Naive thymus-derived CD4-positive, alpha-beta T cell (primary cell): ENCODE data around the gene ARHGDIB. TPM values are rescaled to one million over a fixed set of nuclear protein-coding genes. Genes with fewer than 3 reads are reported as not detected.

Source experiments
- ATAC-seq: fragments of 150-1000 bp; cut with Tn5 transposase; 2 replicates; pipeline ENCODE4 v1.10.0; 2021; ENCODE audit warnings: mild to moderate bottlenecking, moderate library complexity
- CTCF ChIA-PET: fragments of 350-600 bp; sonication (Branson Sonifier 250); formaldehyde crosslinking; loops from one replicate; lab custom pipeline; 2021; ENCODE audit warnings: antibody characterized with exemption; lab: Charles Lee
- POLR2A ChIA-PET: fragments of 350-600 bp; sonication (Branson Sonifier 250); formaldehyde crosslinking; loops from one replicate; lab custom pipeline; 2021; ENCODE audit warnings: antibody characterized with exemption, inconsistent platforms; lab: Charles Lee
- DNase-seq, 9 donors: peaks; one replicate each; pipeline versions ENCODE4 v3.0.0 to v3.0.0-alpha.2; 2020 to 2022; ENCODE audit warnings: mixed read lengths in 1 of 9
- H3K27ac ChIP-seq: one replicate; pipeline ENCODE4 v1.7.0; 2013; ENCODE audit warnings: mild to moderate bottlenecking, low read depth, low read length, moderate library complexity
- H3K27me3 ChIP-seq, 2 donors: one replicate each; pipeline ENCODE4 v1.7.0; 2013; ENCODE audit warnings: low read length in 2 of 2, mild to moderate bottlenecking in 2 of 2, moderate library complexity in 2 of 2; ENCODE audit not compliant: control insufficient read depth in 2 of 2, insufficient read depth in 2 of 2
- H3K36me3 ChIP-seq, 3 experiments: 1 replicate in 2 of 3; 2 replicates in 1 of 3; pipeline ENCODE4 v1.7.0; 2013; ENCODE audit warnings: low read length in 3 of 3, mild to moderate bottlenecking in 3 of 3, moderate library complexity in 1 of 3; ENCODE audit not compliant: insufficient read depth in 3 of 3, control insufficient read depth in 2 of 3
- H3K4me1 ChIP-seq, 2 donors: one replicate each; pipeline ENCODE4 v1.7.0; 2013; ENCODE audit warnings: low read length in 2 of 2, mild to moderate bottlenecking in 2 of 2, moderate library complexity in 1 of 2; ENCODE audit not compliant: control insufficient read depth in 2 of 2, insufficient read depth in 2 of 2
- H3K4me3 ChIP-seq: 2 replicates; pipeline ENCODE4 v1.7.0; 2013; ENCODE audit warnings: mild to moderate bottlenecking, low read length
- H3K9me3 ChIP-seq, 3 experiments: 1 replicate in 2 of 3; 2 replicates in 1 of 3; pipeline ENCODE4 v1.7.0; 2013; ENCODE audit warnings: low read length in 3 of 3; ENCODE audit not compliant: control insufficient read depth in 2 of 3
- H3K27ac Mint-ChIP-seq, 9 donors: one replicate each; pipeline ENCODE4 v1.8.0; 2020 to 2022; ENCODE audit warnings: mixed read lengths in 9 of 9, mild to moderate bottlenecking in 8 of 9, moderate library complexity in 5 of 9, inconsistent platforms in 2 of 9
- H3K27me3 Mint-ChIP-seq, 5 donors: one replicate each; pipeline ENCODE4 v1.8.0; 2021 to 2022; ENCODE audit warnings: mixed read lengths in 5 of 5, mild to moderate bottlenecking in 1 of 5
- H3K36me3 Mint-ChIP-seq, 5 donors: one replicate each; pipeline ENCODE4 v1.8.0; 2020 to 2022; ENCODE audit warnings: mixed read lengths in 5 of 5, mild to moderate bottlenecking in 3 of 5, inconsistent platforms in 1 of 5
- H3K4me1 Mint-ChIP-seq, 7 donors: one replicate each; pipeline ENCODE4 v1.8.0; 2020 to 2022; ENCODE audit warnings: mixed read lengths in 7 of 7, mild to moderate bottlenecking in 3 of 7, inconsistent platforms in 1 of 7
- H3K4me3 Mint-ChIP-seq, 10 donors: one replicate each; pipeline ENCODE4 v1.8.0; 2020 to 2022; ENCODE audit warnings: mild to moderate bottlenecking in 10 of 10, mixed read lengths in 10 of 10, moderate library complexity in 6 of 10, inconsistent platforms in 2 of 10
- H3K9me3 Mint-ChIP-seq, 11 donors: one replicate each; pipeline ENCODE4 v1.8.0; 2020 to 2022; ENCODE audit warnings: mixed read lengths in 11 of 11, mild to moderate bottlenecking in 4 of 11, inconsistent platforms in 1 of 11, moderate library complexity in 1 of 11
- intact Hi-C, 2 donors: fragments of 100-400 bp; cut with micrococcal nuclease; formaldehyde crosslinking; loops; one replicate each; pipeline ENCODE4 v1.15.1; 2023
- polyA plus RNA-seq, 2 donors: library from polyadenylated mRNA; unstranded; fragments of 300-500 nt; fragmentation: Illumina TruSeq; gene quantifications; one replicate each; pipeline ENCODE4 v1.2.3, GENCODE V29; 2021
- total RNA-seq, 6 experiments: library from RNA in 5 of 6; stranded (reverse) in 5 of 6; gene quantifications; 1 replicate in 5 of 6; 2 replicates in 1 of 6; pipeline ENCODE4 v1.2.3 and lab custom pipeline; 2021 to 2026

ARHGDIB gene
- total and polyA plus RNA-seq, 7 experiments from 2014 or later, result 776 to 3,336 (median 867) TPM

DNA sequence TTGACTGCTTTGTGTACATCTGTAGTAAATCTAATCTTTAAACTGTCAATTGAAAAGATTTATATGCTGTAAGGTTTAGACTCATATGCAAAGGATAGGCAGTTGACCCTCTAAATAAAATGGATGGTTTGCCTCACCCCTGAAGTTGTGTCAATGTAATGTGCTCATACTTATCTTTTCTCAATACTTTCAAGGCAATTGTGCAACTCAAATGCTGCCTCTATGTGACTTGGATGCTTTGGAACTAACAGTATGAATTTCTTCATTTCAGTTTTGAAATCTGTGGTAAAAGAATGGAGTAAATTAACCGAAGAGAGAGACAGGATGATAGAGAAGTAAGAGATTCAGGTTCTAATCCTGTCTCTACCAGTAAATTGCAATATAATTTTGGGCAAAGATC is 21.2 kb upstream of the ARHGDIB start:
- intact Hi-C loops, result no loop called here
- Mint-ChIP-seq H3K27me3 (no peaks in the 10 kb centered on the region), H3K27ac (peak overlapping the region in 7 of 9 donors; percentile 31 to 77 (median 71)), H3K4me3 (peak overlapping the region in 9 of 10 donors; percentile 26 to 67 (median 57)), H3K36me3 (peaks cover 0 to 1% (median 0%) of the 10 kb centered on the region in 5 donors), H3K4me1 (peaks cover 37 to 82% (median 68%) of the 10 kb centered on the region in 7 donors), H3K9me3 (no peaks in the 10 kb centered on the region)
- Histone ChIP-seq H3K27me3 (no peaks in the 10 kb centered on the region), H3K4me1 (peaks cover 17 to 50% of the 10 kb centered on the region in 2 donors), H3K9me3 (no peaks in the 10 kb centered on the region), H3K27ac (no peak overlapping the region), H3K36me3 (no peaks in the 10 kb centered on the region), H3K4me3 (no peak overlapping the region)
- ATAC-seq, result peak; percentile 26
- no peak for DNase-seq
- ChIA-PET CTCF (interaction anchor here (1.3 to 1.4 kb wide), 2 partner anchors 13 to 46 kb away, joined by 3 to 5 read pairs; no protein-coding TSS in a partner anchor), POLR2A (interaction anchor here (1.0 to 4.4 kb wide), 5 partner anchors 10 to 41 kb away, joined by 3 to 22 read pairs (median 4); partner anchors contain the start of genes ARHGDIB and PDE6H)

DNA sequence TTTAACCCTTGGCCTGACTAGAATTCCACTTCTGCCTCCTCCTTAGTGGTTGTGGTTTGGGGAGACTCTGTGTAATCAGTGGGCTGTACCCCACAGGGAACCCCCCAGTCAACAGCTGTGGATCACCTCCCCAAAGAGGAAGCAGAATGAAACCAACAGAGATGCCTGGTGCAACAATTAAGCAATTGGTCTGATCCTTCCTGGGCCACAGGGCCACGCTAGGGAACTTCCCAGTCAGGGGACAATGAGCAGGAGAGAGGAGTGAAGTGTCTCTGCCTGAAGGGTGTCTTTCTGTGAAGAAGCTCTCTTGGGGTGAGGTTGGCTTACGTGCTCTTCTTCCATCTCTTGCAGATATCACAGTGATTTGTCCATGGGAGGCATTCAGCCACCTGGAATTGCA is 19.6 kb upstream of the ARHGDIB start:
- Mint-ChIP-seq H3K9me3 (no peaks in the 10 kb centered on the region), H3K27me3 (no peaks in the 10 kb centered on the region), H3K4me1 (peaks cover 41 to 75% (median 68%) of the 10 kb centered on the region in 7 donors), H3K27ac (peak overlapping the region in 6 of 9 donors; percentile 1 to 78 (median 18)), H3K36me3 (peaks cover 0 to 1% (median 0%) of the 10 kb centered on the region in 5 donors), H3K4me3 (peak overlapping the region in 6 of 10 donors; percentile 10 to 62 (median 18))
- DNase-seq, result no peak
- Histone ChIP-seq H3K4me1 (peaks cover 17 to 50% of the 10 kb centered on the region in 2 donors), H3K27me3 (no peaks in the 10 kb centered on the region), H3K4me3 (no peak overlapping the region), H3K36me3 (no peaks in the 10 kb centered on the region), H3K27ac (no peak overlapping the region), H3K9me3 (no peaks in the 10 kb centered on the region)
- intact Hi-C loops, result no loop called here
- ATAC-seq, result peak; percentile 84
- POLR2A ChIA-PET, result interaction anchor here (1.0 to 4.4 kb wide), 5 partner anchors 8 to 40 kb away, joined by 4 to 22 read pairs (median 5); partner anchors contain the start of gene PDE6H
- CTCF ChIA-PET, result no interaction called here

DNA sequence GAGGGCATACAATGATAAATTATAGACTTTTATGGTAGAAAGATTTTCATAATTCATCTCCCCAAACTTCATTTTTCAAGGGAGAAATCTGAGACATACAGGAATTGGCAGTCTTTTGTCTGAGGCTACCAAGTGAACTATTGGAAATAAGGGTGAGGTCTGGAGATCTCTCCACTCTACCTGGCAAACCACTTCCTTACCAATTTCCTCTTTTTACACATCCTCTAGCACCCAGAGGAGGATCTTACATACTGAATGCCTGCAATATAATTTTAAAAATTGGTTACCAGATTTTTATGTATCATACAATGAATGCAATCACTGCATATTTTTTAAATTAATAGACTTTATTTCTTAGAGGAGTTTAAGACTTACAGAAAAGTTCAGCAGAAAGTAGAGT is 18.1 kb upstream of the ARHGDIB start:
- H3K4me3 Mint-ChIP-seq, result peak overlapping the region in 7 of 10 donors; percentile 5 to 59 (median 36)
- peaks cover 17 to 44% of the 10 kb centered on the region in 2 donors for H3K4me1 ChIP-seq
- ChIA-PET CTCF (no interaction called here), POLR2A (interaction anchor here (0.6 to 2.8 kb wide), 4 partner anchors 11 to 591 kb away, joined by 3 to 9 read pairs (median 4); no protein-coding TSS in a partner anchor)
- DNase-seq (no peak), ATAC-seq (no peak)
- H3K36me3 Mint-ChIP-seq, result peaks cover 0 to 1% (median 0%) of the 10 kb centered on the region in 5 donors
- H3K27me3 ChIP-seq, result no peaks in the 10 kb centered on the region
- H3K27ac ChIP-seq, result no peak overlapping the region
- H3K9me3 ChIP-seq, result no peaks in the 10 kb centered on the region
- H3K9me3 Mint-ChIP-seq, result no peaks in the 10 kb centered on the region
- H3K4me1 Mint-ChIP-seq, result peaks cover 43 to 68% (median 61%) of the 10 kb centered on the region in 7 donors
- intact Hi-C loops, result loop anchor here in 1 of 2 donors (2.0 kb wide), 2 partner anchors 13 to 17 kb away; no protein-coding TSS in a partner anchor
- no peaks in the 10 kb centered on the region for H3K27me3 Mint-ChIP-seq
- peak overlapping the region in 5 of 9 donors; percentile 2 to 74 (median 9) for H3K27ac Mint-ChIP-seq
- H3K4me3 ChIP-seq, result no peak overlapping the region
- H3K36me3 ChIP-seq, result no peaks in the 10 kb centered on the region

DNA sequence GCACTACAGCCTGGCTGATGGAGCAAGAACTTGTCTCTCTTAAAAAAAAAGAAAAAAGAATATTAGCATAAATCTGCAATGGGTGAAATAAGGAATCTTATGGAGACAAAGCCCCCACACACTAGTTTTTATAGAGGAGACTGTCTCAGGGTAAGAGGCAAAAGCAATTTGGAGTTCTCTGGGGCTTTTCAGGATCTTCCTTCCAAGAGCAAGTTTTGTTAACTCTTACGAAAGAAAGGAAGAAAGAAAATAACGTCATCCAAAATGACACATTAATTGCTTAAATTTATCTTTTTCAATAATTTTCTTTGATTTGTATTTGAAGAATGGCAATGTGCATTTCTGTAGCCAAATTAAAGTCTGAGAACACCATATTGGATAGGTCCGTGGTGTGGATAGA is 15.3 kb upstream of the ARHGDIB start:
- H3K36me3 Mint-ChIP-seq, result peaks cover 0 to 1% (median 0%) of the 10 kb centered on the region in 5 donors
- ATAC-seq (no peak), DNase-seq (no peak)
- CTCF ChIA-PET, result interaction anchor here (1.3 kb wide), 1 partner anchor 19 kb away, joined by 3 read pairs; no protein-coding TSS in a partner anchor
- POLR2A ChIA-PET, result interaction anchor here (1.0 to 1.6 kb wide), 4 partner anchors 8 to 206 kb away, joined by 3 to 5 read pairs (median 4); partner anchors contain the start of gene ARHGDIB
- Histone ChIP-seq H3K4me3 (no peak overlapping the region), H3K27me3 (no peaks in the 10 kb centered on the region), H3K9me3 (no peaks in the 10 kb centered on the region), H3K36me3 (no peaks in the 10 kb centered on the region), H3K4me1 (peaks cover 8 to 39% of the 10 kb centered on the region in 2 donors), H3K27ac (no peak overlapping the region)
- H3K27ac Mint-ChIP-seq, result peak overlapping the region in 2 of 9 donors; percentile 48 to 58
- intact Hi-C loops, result no loop called here
- peaks cover 0 to 1% (median 0%) of the 10 kb centered on the region in 11 donors for H3K9me3 Mint-ChIP-seq
- H3K27me3 Mint-ChIP-seq, result no peaks in the 10 kb centered on the region
- no peak overlapping the region for H3K4me3 Mint-ChIP-seq
- H3K4me1 Mint-ChIP-seq, result peaks cover 40 to 71% (median 64%) of the 10 kb centered on the region in 7 donors

DNA sequence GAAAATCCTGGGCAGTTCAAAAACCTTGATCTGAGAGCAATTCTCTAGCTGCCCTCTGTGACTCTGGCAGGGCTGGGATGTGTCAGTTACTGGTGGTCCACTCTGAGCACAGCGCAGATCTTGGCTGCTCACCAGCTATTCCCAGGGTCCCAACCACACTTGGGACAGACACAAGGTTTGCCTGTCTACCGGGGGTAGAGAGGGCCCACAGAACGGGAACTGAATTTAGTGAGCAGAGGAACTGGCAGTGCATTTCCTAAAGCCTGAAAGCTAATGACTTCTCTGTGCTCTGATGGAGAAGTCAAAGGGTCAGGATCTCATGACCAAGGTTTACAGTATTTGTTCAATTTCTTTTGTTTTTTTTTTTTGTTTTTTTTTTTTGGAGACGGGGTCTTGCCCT is 14.1 kb upstream of the ARHGDIB start:
- POLR2A ChIA-PET, result interaction anchor here (0.6 to 3.8 kb wide), 3 partner anchors 13 to 204 kb away, joined by 4 to 17 read pairs (median 5); partner anchors contain the start of gene ARHGDIB
- CTCF ChIA-PET, result interaction anchor here (1.3 kb wide), 1 partner anchor 20 kb away, joined by 3 read pairs; no protein-coding TSS in a partner anchor
- H3K27ac ChIP-seq, result no peak overlapping the region
- H3K9me3 Mint-ChIP-seq, result peaks cover 0 to 2% (median 0%) of the 10 kb centered on the region in 11 donors
- ATAC-seq (peak; percentile 54), DNase-seq (no peak)
- no peaks in the 10 kb centered on the region for H3K27me3 ChIP-seq
- peak overlapping the region in 1 of 9 donors; percentile 13 for H3K27ac Mint-ChIP-seq
- H3K4me3 Mint-ChIP-seq, result no peak overlapping the region
- peaks cover 8 to 29% of the 10 kb centered on the region in 2 donors for H3K4me1 ChIP-seq
- H3K27me3 Mint-ChIP-seq, result no peaks in the 10 kb centered on the region
- H3K36me3 Mint-ChIP-seq, result peaks cover 0 to 4% (median 0%) of the 10 kb centered on the region in 5 donors
- H3K36me3 ChIP-seq, result no peaks in the 10 kb centered on the region
- intact Hi-C loops, result no loop called here
- peaks cover 36 to 70% (median 63%) of the 10 kb centered on the region in 7 donors for H3K4me1 Mint-ChIP-seq
- H3K4me3 ChIP-seq, result no peak overlapping the region
- H3K9me3 ChIP-seq, result no peaks in the 10 kb centered on the region

DNA sequence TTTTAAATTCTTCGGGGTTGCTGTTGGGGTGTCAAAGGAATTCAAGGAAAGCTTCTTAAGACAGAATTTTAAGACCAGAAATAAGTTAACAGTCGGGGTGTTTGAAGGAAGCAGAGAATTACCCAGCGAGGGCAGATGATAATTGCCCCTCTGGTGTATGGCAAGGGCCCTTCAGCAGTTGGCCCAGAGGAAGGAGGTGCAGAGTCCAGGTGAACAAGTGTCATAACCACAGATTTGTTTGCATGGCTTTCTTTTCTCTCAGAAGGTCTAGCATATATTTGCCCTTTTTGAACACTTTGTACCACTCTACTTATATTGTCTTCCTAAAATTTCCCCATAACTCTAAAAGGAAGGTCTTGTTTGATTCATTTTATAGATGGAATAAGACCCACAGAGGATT is 13.2 kb upstream of the ARHGDIB start:
- Mint-ChIP-seq H3K27ac (peak overlapping the region in 1 of 9 donors; percentile 46), H3K4me1 (peaks cover 35 to 68% (median 63%) of the 10 kb centered on the region in 7 donors), H3K27me3 (no peaks in the 10 kb centered on the region), H3K9me3 (peaks cover 0 to 6% (median 0%) of the 10 kb centered on the region in 11 donors), H3K4me3 (no peak overlapping the region), H3K36me3 (peaks cover 0 to 7% (median 0%) of the 10 kb centered on the region in 5 donors)
- CTCF ChIA-PET, result interaction anchor here (1.5 kb wide), 1 partner anchor 15 kb away, joined by 3 read pairs; no protein-coding TSS in a partner anchor
- intact Hi-C loops, result no loop called here
- Histone ChIP-seq H3K4me1 (peaks cover 4 to 23% of the 10 kb centered on the region in 2 donors), H3K4me3 (no peak overlapping the region), H3K9me3 (no peaks in the 10 kb centered on the region), H3K36me3 (no peaks in the 10 kb centered on the region), H3K27ac (no peak overlapping the region), H3K27me3 (no peaks in the 10 kb centered on the region)
- ATAC-seq (no peak), DNase-seq (no peak)
- POLR2A ChIA-PET, result interaction anchor here (3.8 to 3.9 kb wide), 2 partner anchors 7 to 12 kb away, joined by 17 to 22 read pairs; partner anchors contain the start of gene ARHGDIB
